Heart left ventricle (tissue), 16 donors: ENCODE data around the gene MAP3K9. TPM values are rescaled to one million over a fixed set of nuclear protein-coding genes. Genes with fewer than 3 reads are reported as not detected.

Experiments used
- ATAC-seq, 4 donors: fragments of 200-7000 bp; cut with Tn5 transposase; one replicate each; pipeline ENCODE4 v1.9.1; 2020 to 2022; ENCODE audit warnings: moderate library complexity in 4 of 4, mild to moderate bottlenecking in 3 of 4, moderate number of reproducible peaks in 1 of 4
- DNase-seq, 5 donors: peaks; one replicate each; pipeline ENCODE4 v3.0.0-alpha.2; 2020
- H3K27ac ChIP-seq, 12 donors: fragments of 200-600 bp; sonication (generic) in 4 of 12; one replicate each; pipeline versions ENCODE4 v1.5.0 to v1.8.0; 2016 to 2022; ENCODE audit warnings: mild to moderate bottlenecking in 2 of 12
- H3K27me3 ChIP-seq, 9 donors: fragments of 200-600 bp; sonication (generic) in 2 of 9; one replicate each; pipeline versions ENCODE4 v1.5.1 to v1.8.0; 2016 to 2022; ENCODE audit warnings: mild to moderate bottlenecking in 3 of 9
- H3K36me3 ChIP-seq, 9 donors: fragments of 200-600 bp; sonication (generic) in 2 of 9; one replicate each; pipeline versions ENCODE4 v1.5.0 to v1.8.0; 2018 to 2022; ENCODE audit warnings: mild to moderate bottlenecking in 2 of 9
- H3K4me1 ChIP-seq, 12 donors: fragments of 200-600 bp; sonication (generic) in 4 of 12; one replicate each; pipeline versions ENCODE4 v1.5.0 to v1.8.0; 2016 to 2022; ENCODE audit warnings: mild to moderate bottlenecking in 3 of 12
- H3K4me3 ChIP-seq, 12 donors: fragments of 200-600 bp; sonication (generic) in 4 of 12; one replicate each; pipeline versions ENCODE4 v1.5.0 to v1.8.0; 2017 to 2022; ENCODE audit warnings: mild to moderate bottlenecking in 9 of 12, moderate library complexity in 4 of 12
- H3K9me3 ChIP-seq, 12 donors: fragments of 200-600 bp; sonication (generic) in 4 of 12; one replicate each; pipeline versions ENCODE4 v1.5.0 to v1.8.0; 2016 to 2022; ENCODE audit warnings: mild to moderate bottlenecking in 1 of 12
- CTCF ChIP-seq, 12 donors: fragments of 200-600 bp; sonication (generic) in 4 of 12; IDR thresholded peaks; one replicate each; pipeline versions ENCODE4 v1.5.0 to v1.8.0; 2018 to 2022; ENCODE audit warnings: antibody characterized with exemption in 12 of 12, mild to moderate bottlenecking in 5 of 12
- POLR2A ChIP-seq, 2 donors: fragments of 450-650 bp; IDR thresholded peaks; one replicate each; pipeline ENCODE4 v1.6.1; 2017; ENCODE audit warnings: antibody characterized with exemption in 2 of 2, mild to moderate bottlenecking in 2 of 2, moderate library complexity in 2 of 2
- WGBS, 4 donors: extraction: QIAGEN DNeasy Blood & Tissue Kit in 2 of 4; methylation state at CpG; one replicate each; pipeline versions ENCODE4 v1.1.5 to v1.1.7; 2013 to 2018; 5-methylcytosine and 5-hydroxymethylcytosine counted together
- intact Hi-C, 10 donors: fragments of 100-400 bp; cut with DNase I; formaldehyde crosslinking; loops; one replicate each; pipeline versions ENCODE4 v1.11.1 to v1.14.2; 2022
- polyA plus RNA-seq, 2 donors: library from polyadenylated mRNA; stranded (reverse); fragments of 200-250 nt; gene quantifications; one replicate each; pipeline ENCODE4 v1.2.3, GENCODE V29; 2013
- total RNA-seq, 9 donors: library from RNA; depleted of rRNA in 2 of 9; stranded (reverse); fragments of >200 nt in 2 of 9; fragmentation: NEBNext Ultra II Directional in 3 of 9; extraction: Animal tissue kit (Norgen Biotek cat#: 25700) in 3 of 9; gene quantifications; one replicate each; pipeline versions ENCODE4 v1.1.0 to v1.2.4, GENCODE V29; 2016 to 2023
- donor health status: ischemic (EF 13 %, LVEDD 7.1; RV severe dilation, severe dysfunction).
- donor health status: healthy with polysubstance abuse.
- donor health status: DM: no; HTN: yes; CAD: no.
- donor health status: DM: no; HTN: no; CAD: no.
- donor health status: ischemic (EF 25% LVEDD 6.9; RV normal size, moderate dysfunction).
- donor health status: ischemic (EF 25% LVEDD 5.7; RV mildly dilated, moderate dysfunction).
- donor health status: healthy.
- donor health status: DM: yes; HTN: yes; CAD: no.
- donor health status: ischemic (EF 35%, LVEDD 5.7; RV mildly dilated, moderate dysfunction).
- donor health status: nonischemic (EF 11% LVEDD 7.7; RV severe dilation, severe dysfunction).
- donor health status: DM: yes; HTN: yes; CAD: no.
- donor health status: PGD.
- donor health status: ischemic (EF 29% LVEDD 5.4; RV normal size, mild dysfunction).
- donor health status: nonischemic (EF 23%, LVEDD 6.1; RV moderate dilation, normal function).

Gene MAP3K9
- total and polyA plus RNA-seq, 11 donors: 0.91 to 3.8 (median 1.7) TPM

GRCh38 chr14:70700955-70701585 lies 108.2 kb downstream of the MAP3K9 start:
- Histone ChIP-seq H3K4me3 (no peak overlapping the region), H3K27me3 (peaks cover 0 to 3% (median 0%) of the 10 kb centered on the region in 9 donors), H3K36me3 (no peaks in the 10 kb centered on the region), H3K27ac (peak overlapping the region in 2 of 12 donors; percentile 13 to 24), H3K9me3 (no peaks in the 10 kb centered on the region), H3K4me1 (peaks cover 0 to 33% (median 0%) of the 10 kb centered on the region in 12 donors)
- WGBS, 4 donors: 56 to 68% (median 60%) methylated on average over 4 of the region's 4 CpGs
- ATAC-seq (peak in 3 of 4 donors; percentile 56 to 81 (median 59)), DNase-seq (peak in 2 of 5 donors; percentile 11 to 19)
- no peak for TF ChIP-seq POLR2A (IDR thresholded peaks at IDR 0.05)
- no peak for TF ChIP-seq CTCF (IDR thresholded peaks at IDR 0.05)
- intact Hi-C loops: no loop called here

- H3K36me3 ChIP-seq: no peaks in the 10 kb centered on the region
- intact Hi-C loops: no loop called here
- H3K27ac ChIP-seq: no peak overlapping the region
- ATAC-seq: no peak
- 82 to 92% (median 88%) methylated on average over 5 of the region's 5 CpGs for WGBS, 4 donors
- peaks cover 0 to 33% (median 0%) of the 10 kb centered on the region in 12 donors for H3K4me1 ChIP-seq
- TF ChIP-seq CTCF (IDR thresholded peaks at IDR 0.05): no peak
- no peak for TF ChIP-seq POLR2A (IDR thresholded peaks at IDR 0.05)
- no peak for DNase-seq
- no peaks in the 10 kb centered on the region for H3K27me3 ChIP-seq
- H3K4me3 ChIP-seq: no peak overlapping the region
- H3K9me3 ChIP-seq: no peaks in the 10 kb centered on the region
Observed at GRCh38 chr14:70699646-70700045, 109.7 kb downstream of the MAP3K9 start.

- no peaks in the 10 kb centered on the region for H3K9me3 ChIP-seq
- ATAC-seq (peak; percentile 37 to 77 (median 68)), DNase-seq (peak in 2 of 5 donors; percentile 13 to 25)
- peaks cover 0 to 33% (median 0%) of the 10 kb centered on the region in 12 donors for H3K4me1 ChIP-seq
- H3K36me3 ChIP-seq: no peaks in the 10 kb centered on the region
- H3K27ac ChIP-seq: peak overlapping the region in 1 of 12 donors; percentile 48
- no peak for TF ChIP-seq CTCF (IDR thresholded peaks at IDR 0.05)
- TF ChIP-seq POLR2A (IDR thresholded peaks at IDR 0.05): no peak
- H3K4me3 ChIP-seq: no peak overlapping the region
- WGBS, 4 donors: 83 to 89% (median 86%) methylated on average over 3 of the region's 3 CpGs
- intact Hi-C loops: no loop called here
- no peaks in the 10 kb centered on the region for H3K27me3 ChIP-seq
Observed at GRCh38 chr14:70698288-70698687, 111.0 kb downstream of the MAP3K9 start.

GRCh38 chr14:70697701-70698100 lies 111.6 kb downstream of the MAP3K9 start:
- intact Hi-C loops: no loop called here
- H3K36me3 ChIP-seq: no peaks in the 10 kb centered on the region
- peak in 1 of 4 donors; percentile 37 for ATAC-seq
- H3K27me3 ChIP-seq: no peaks in the 10 kb centered on the region
- no peak overlapping the region for H3K4me3 ChIP-seq
- 62 to 78% (median 63%) methylated on average over 2 of the region's 2 CpGs for WGBS, 4 donors
- peak overlapping the region in 1 of 12 donors; percentile 48 for H3K27ac ChIP-seq
- TF ChIP-seq CTCF (IDR thresholded peaks at IDR 0.05) (no peak), POLR2A (IDR thresholded peaks at IDR 0.05) (no peak)
- DNase-seq: no peak
- no peaks in the 10 kb centered on the region for H3K9me3 ChIP-seq
- peaks cover 0 to 33% (median 0%) of the 10 kb centered on the region in 12 donors for H3K4me1 ChIP-seq
